SW 1271 (cell line): ENCODE measurements around the gene PRR22.
"Not testable (repeated sequence)": the region's sequence is repeated elsewhere in the genome, so short reads cannot be mapped to it uniquely, and the experiment has no call there.

Source experiments
- DNase-seq, 2 experiments: peaks; one replicate each; lab custom pipeline; 2025; lab: John Stamatoyannopoulos, UW

Gene PRR22

DNA sequence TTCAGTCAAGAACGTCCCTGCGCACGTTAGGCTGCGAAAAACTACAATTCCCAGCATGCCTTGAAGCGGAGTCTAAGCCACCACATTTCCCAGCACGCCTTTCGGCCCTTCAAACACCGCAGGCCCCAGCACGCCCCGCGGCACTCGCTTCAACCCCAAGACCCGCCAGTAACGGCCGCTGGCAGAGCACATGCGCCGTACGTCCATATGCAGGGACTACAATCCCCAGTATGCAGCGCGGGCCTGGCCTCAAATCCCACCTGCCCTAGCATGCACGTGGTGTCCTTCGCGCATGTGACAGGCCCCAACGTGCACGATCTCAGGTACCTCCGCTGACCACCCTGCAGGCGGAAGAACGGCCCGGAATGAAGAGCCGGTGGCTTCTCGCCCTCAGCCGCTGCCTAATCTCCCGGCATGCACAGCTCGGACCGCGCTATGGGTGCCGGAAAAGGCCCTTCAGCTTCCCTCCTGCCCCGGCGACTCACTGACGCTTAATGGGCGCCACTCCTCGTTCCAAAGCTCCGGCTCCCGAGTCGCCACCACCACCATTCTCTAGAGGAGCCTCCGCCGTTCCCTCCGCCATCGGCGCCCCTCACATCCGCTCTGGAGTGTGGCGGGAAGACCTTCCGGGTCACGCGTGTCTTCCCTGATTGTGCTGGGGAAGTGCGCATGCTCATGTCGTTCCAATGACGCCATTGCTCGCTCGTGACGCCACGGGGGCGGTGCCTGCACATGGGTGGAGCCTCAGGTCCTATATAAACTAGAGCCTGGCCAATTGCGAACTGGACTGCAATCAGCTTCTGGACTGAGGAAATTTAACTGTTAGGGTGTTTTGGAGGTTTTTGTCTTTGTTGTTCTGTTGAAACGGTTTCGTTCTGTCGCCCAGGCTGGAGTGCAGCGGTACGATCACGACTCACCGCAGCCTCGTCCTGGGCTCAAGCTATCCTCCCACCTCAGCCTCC lies 6.3 kb upstream of the PRR22 start, which contains the start of gene DUS3L:
TSS of gene DUS3L (minus strand) at position 605 of the 962 bp plus-strand sequence. CDS start at position 583, 22 bp downstream.
- peak; percentile 88 to 97 for DNase-seq

DNA sequence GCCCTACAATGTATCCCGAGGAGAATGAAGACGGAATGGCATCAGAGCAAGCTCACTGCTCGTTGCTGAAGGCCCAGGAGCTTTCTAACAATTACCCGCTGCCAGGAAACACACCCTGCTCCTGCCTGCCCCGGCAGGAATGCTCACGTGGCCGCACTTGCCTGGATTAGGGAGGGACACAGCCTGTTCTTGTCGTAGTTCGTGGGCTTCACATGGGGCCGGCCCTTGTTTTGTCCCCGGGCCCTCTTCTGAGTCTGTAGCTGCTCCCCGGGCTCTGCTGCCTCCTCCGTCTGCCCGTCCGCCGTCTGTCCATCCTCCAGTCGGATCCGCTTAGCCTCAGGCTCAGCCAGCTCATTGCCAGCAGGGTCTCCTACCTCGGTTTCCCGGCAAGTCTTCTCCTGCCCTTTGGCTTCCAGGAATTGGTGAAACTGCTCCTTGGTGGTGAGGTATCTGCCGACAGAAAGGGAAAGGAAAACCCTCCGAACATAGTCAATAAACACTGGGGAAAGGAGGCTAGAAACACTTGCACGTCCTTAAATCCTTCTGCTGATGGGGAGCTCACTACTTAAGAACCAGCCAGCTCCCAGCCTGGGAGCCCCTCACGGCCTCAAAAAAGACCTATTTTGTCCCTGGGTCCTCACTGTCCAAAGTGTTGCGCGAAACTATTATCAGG lies 5.5 kb upstream of the PRR22 start:
- DNase-seq = no peak

DNA sequence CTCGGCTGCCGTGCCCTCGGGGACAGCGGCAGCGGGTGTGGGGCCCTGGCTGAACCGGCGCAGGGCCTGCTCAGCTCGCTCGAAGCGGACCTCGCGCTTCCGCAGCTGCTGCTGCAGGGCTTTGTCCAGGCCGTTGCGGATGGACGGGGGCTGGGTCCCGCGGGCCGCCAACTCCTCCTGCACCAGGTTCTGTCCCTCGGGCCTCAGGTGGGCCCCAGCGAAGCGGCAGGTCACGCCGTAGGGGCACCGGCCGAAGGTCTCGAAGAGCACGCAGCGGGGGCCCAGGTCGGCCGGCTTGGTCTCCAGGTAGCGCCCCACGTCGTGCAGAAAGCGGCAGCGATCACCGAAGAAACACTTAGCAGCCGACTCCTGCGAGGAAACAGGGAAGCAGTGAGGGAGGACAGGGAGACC lies 4.8 kb upstream of the PRR22 start:
- no peak for DNase-seq

DNA sequence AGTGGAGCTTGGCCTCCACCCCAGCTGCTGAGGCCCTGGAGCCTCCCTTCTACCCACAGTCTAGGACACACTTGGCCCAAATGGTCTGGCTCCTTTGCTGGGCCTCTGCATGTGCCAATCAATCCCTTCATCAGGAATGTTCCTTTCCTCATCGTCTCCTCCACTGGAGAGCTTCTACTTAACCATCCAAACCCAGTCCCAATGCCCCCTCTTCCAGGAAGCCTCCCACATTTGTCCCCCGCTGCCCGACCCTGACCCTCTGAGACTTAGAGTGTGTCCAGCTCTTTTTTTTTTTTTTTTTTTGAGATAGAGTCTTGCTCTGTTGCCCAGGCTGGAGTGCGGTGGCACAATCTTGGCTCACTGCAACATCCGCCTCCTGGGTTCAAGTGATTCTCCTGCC lies 3.9 kb upstream of the PRR22 start:
- DNase-seq = no peak

DNA sequence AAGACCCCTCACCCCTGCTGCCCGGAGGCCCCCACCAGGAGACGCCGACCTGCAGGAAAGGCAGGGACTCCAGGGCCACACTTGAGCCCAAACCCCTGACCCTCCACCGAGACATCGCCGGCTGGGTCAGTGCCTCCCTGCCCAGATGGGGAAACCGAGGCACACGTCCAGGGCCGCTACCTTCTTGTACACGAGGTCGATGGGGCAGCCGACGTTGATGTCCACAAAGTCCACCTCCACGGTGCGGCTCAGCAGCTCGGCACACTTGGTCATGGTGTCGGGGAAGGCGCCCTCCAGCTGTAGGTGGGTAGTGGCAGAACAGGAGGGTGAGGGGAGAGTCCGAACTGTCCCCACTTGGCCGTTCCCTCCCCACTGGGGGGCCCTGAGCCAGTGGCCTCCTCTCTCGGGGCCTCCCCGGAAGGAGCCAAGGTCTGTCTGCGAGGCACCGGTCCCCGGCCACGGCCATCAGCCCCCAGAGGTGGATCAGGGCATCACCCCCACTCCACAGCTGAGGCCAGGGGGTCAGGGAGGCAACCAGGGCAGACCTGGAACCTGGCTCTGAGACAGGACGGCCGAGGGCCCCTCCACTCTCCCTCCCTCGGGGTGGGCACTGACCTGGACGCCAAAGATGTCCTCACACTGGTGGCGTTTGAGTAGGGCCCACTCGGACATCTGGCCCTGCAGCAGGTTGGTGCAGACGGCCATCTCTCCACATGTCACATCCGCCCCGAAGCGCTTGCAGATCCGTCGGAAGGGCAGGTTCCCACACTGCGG lies 3.0 kb upstream of the PRR22 start:
- no peak for DNase-seq

DNA sequence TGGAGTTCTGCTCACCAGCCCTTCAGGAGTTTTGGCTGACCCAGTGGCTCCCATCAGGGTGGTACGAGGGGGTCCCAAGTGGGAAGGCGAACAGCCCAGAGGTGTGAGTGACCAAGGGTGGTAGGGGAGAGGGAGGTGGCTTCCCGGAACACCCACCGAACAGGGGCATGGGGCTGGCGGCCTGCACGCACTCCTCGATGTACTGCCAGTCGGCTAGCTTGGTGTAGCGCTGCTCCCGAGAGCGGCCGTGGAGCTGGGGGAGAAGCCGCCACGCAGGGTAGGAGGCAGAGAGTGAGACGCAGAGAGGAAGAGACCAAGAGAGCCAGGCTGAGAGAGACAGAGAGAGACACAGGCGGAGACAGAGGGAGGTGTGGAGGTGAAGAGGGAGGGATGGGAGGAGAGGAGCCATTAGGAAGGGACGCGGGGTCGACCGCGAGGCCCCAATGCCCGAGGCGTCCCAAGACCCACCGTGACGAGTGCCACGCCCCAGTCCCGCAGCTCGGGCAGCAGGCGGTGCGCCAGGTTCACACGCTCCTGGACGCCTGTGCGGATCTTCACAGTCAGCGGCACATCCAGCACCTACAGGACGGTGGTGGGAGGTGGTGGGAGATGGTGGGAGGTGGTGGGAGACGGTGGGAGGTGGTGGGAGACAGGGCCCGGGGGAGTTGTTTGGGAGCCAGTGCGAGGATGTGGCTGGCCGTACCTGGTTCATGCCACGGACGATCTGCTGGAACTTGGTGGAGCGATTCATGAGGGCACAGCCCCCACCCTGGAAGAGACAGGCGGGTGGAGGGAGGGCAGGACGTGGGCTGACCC lies 2.3 kb upstream of the PRR22 start:
- no peak for DNase-seq

DNA sequence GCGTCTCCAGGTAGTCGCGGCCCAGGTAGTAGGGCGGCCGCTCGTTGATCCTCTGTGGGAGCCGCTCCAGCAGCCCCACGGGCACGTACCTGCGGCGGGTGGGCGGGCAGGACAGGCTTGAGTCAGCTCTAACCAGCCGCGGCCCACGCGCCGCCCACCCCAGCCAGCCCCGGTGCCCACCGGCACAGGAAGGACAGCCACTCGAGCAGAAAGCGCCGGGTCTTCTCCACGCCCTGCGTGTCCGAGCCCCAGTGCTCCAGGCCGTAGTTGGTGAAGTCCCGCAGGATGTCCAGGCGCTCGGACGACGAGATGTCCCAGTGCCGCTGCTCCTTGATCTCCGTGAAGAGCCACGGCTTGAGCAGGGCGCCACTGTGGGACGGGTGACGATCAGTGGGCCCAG lies 877 bp upstream of the PRR22 start:
- DNase-seq = no peak

DNA sequence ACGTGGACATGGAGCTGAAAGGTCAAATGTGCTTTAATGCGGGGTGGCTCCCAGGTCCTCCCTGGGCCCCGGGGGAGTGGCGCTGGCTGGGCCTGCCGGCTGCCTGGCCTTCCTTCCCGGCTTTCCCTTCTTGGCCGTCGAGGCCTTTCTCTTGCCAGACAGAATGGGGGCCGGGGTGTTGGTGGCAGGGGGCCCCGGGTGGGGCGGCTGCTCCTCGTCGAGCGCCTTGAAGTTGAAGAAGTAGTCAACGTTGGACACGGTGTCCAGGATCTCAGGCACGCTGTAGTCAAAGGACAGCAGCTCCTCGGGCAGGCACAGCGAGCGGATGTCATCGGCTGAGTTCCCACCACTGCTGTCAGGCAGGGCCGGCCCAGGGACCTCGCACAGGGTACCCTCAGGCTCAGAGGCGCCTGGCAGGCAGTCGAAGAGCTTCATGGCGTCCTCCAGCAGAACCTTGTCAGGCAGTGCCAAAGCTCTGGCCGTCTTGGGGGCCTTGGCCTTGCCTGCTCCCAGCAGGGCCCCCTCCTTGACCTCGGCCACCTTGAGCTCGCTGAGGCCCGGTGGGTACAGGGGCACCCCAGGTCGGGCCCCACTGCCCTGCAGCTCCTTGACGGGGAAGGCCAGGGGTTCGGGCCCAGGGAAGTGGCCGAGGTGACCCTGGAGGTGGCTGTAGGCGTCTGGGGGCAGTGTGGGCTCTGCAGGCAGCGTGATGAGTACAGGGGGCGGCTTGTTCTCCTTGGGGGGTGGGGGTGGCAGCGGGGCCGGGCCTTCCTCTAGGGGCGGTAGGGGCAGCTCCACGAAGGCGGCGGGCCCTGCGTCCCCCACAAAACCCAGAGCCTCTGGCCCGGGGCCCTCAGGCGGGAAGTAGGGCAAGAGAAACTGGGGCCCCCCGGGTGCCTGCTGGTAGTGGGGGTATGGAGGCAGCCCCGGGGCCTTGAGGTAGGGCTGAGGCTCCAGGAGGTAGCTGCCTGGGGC lies 1.3 kb downstream of the PRR22 start:
- DNase-seq = no peak

DNA sequence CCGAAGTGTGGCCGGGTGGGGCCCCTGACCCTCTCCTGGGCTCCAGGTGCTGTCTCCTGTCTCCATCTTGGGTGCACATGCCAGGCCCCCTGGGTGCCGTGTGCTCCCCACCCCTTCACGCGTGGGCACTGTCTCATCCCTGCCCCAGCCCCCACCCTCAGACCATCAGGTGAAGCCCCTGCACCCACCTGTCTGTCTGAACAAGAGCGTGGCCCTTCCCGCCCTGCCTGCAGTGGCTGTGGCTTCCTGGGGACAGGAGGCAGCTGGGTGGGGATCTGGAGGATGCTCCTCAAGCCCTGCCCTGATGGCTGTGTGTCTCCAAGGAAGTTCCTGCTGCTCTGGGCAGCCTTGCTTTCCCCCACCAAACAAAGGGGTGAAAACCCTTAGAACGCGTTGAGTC lies 2.2 kb downstream of the PRR22 start:
- no peak for DNase-seq

DNA sequence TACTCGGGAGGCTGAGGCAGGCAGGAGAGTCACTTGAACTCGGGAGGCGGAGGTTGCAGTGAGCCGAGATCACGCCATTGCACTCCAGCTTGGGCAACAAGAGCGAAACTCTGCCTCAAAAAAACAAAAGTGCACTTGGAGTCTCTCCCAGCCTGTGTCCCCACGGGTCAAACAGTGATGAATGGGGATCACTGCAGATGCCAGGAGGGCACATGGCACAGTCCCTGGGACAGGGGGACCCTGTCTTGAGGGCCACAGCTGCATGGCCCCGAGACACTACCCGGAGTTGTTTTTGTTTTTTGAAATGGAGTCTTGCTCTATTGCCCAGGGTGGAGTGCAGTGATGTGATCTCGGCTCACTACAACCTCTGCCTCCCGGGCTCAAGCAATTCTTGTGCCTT lies 3.6 kb downstream of the PRR22 start:
- DNase-seq = not testable (repeated sequence)

DNA sequence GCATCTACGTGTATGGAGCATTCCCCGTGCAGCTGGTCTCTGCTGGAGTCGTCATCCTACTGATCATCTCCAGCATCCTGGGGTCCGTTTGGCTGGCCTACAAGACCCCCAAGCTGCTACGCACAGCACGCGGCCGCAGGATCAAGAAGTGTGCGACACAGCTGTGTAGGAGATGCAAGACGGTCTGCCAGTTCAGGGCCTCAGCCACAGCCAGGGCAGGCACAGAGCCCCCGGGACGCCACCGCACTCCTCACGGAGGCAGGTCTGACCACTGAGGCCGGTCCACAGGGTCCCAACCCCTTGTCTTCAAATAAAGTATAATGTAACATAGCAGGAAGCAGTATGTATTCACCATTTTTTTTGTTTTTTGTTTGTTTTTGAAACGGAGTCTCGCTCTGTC lies 6.1 kb downstream of the PRR22 start:
- DNase-seq = no peak

DNA sequence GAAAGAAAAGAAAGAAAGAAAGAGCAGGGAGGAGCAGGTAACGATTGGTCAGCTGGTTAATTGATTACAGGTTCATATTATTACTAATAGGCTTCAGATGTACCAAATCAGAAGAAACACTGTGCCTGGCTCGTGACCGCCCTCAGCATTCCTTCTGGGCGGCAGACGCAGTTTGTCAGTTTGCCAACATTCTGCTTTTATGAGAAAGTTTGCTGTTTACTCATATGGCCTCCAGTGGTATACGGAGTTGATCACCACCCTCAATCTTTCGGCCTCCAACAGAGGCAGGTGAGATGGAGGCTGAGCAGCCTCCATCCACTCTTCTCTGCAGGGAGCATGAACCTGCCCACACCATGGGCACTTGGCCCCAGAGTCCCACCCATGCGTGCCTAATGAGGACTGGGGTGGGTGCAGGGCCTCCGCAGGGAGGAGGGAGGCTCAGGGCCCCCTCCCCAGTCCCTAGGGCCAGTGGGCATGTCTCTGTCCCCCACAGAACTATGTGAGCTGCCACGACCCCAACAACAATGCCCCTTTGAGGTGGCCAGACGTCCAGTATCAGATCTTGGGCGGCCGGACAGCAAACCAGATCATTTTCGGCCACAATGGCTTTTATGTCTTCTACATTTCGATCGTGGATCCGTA lies 8.8 kb downstream of the PRR22 start:
- no peak for DNase-seq

DNA sequence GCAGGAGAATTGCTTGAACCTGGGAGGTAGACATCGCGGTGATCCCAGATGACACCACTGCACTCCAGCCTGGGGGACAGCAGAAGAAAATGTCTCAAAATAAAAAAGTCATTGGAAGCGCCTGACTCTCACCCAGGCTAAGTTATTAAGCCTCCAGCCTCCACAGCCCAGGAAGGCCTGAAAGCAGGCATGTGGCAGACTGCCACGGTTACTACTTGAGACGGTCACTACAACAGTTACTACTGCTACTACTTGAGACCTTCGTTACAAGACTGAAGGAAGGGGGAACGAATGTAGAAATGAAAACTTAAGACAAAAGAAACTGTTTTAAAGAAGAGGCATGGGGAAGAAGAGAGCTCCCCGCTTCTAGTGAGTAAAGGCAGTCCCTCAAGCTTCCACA lies 9.6 kb downstream of the PRR22 start:
- no peak for DNase-seq

DNA sequence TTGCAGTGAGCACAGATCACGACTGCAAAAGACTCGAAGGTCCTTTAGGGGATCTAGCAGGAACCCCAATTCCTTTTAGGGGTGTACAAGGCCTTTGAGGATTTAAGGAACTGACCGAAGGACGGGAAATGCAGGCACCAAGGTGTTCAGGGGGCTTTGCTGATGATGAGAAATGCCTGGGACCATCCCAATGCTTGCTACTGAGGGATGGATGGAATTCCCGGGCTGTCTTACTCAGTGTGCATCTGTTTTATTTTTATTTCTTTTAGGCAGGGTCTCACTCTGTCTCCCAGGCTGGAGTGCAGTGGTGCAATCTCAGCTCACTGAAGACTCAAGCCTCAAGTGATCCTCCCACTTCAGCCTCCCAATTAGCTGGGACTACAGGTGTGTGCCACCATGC lies 11.3 kb downstream of the PRR22 start:
- no peak for DNase-seq

DNA sequence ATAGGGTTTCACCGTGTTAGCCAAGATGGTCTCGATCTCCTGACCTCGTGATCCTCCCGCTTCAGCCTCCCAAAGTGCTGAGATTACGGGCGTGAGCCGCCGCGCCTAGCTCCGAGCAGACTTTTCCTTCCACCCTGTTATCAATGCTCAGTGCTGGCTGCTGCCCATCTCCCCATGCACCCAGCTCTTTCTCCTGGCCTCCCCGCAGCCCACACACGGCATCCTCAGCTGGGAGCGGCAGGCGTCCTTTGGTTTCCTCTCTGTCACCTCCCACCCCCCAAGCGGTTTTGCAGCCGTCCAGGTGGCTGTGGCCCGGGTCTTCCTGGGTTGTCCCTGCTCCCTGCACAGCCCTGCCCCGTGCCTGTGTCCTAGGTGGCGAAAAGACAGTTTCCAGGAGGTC lies 12.1 kb downstream of the PRR22 start:
- DNase-seq = no peak

DNA sequence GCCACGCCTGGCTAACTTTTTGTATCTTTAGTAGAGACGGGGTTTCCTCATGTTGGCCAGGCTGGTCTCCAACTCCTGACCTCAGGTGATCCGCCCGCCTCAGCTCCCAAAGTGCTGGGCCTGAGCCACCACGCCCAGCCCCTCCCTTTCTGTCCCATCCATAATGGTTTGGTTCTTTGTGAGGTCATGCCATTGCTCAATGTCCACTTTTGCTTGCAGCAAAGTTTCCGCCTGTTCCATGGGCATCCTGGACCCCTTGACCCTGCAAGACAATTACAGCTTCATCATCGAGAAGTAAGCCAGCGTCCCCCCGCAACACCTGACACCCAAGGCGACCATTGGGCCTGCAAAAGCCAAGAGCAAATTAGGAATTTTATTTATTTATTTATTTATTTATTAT lies 16.6 kb downstream of the PRR22 start:
- DNase-seq = no peak

DNA sequence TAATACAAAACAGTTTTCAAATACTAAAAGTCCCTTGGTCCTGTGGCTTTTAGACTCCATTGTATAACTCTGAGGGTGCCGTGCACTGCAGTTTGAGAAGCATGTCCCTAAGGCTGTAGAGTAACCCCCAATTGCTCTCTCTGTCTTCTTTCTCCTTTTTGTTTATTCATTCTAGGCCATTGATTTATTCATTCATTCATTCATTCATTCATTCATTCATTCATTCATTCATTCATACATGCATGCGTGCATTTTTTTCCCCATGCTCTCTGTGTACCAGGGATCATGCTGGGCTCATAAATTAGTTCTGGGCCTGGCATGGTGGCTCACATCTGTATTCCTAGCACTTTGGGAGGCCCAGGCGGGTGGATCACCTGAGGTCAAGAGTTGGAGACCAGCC lies 19.3 kb downstream of the PRR22 start:
- no peak for DNase-seq

DNA sequence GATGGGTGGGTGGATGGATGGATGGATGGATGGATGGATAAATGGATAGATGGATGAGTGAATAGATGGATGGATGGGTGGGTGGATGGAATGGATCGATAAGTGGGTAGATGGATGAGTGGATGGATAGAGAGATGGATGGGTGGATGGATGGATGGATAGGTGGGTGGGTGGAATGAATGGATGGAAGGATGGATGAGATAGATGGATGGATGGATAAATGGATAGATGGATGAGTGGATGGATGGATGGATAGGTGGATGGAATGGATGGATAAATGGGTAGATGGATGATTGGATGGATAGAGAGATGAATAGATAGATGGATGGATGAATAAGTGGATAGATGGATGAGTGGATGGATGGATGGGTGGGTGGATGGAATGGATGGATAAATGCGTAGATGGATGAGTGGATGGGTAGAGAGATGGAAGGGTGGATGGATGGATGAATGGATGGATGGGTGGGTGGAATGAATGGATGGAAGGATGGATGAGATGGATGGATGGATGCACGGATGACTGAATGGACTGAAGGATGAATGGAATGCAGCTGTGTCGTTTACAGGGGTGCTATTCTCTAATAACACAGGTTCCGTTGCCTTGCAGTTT lies 21.8 kb downstream of the PRR22 start:
- DNase-seq = no peak

DNA sequence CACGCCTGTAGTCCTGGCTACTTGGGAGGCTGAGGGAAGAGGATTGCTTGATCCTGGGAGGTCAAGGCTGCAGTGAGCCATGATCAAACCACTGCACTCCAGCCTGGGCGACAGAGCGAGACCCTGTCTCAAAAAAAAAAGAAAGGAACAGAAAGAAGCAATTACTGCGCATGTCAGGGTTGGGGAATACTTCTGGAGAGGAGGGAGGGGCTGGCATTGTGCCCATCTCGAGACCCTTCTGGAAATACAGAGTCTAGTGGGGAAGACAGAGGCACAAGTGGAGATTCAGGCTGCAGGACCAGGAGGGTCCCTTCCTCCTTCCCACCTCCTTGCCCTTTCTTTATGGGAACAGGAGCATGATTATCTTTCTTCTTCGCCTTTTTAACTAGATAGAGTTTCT lies 30.8 kb downstream of the PRR22 start:
- no peak for DNase-seq

DNA sequence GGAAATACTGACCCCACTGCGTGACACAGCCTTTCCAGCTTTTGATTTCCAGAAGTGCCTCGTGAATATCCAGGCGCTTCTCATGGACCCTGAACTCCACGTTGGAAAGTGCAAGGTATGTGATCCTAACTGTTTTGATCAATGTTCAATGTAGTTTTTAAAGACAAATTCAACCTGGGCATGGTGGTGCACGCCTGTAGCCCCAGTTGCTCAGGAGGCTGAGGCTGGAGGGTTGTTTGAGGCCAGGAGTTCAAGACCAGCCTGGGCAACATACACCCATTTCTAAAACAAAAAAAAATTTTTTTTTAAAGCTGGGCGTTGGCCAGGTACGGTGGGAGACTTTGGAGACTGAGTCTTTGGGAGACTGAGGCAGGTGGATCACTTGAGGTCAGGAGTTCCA lies 32.8 kb downstream of the PRR22 start:
- no peak for DNase-seq
